K562 (cell line): ENCODE results near the gene ZNF529. TPM values are rescaled to one million over a fixed set of nuclear protein-coding genes. Genes with fewer than 3 reads are reported as not detected.

ENCODE experiments used
- ATAC-seq: fragments of 200-7000 bp; cut with Tn5 transposase; 3 replicates; pipeline ENCODE4 v1.9.1; 2020; ENCODE audit warnings: moderate library complexity
- BruUV-seq: library from RNA; stranded (reverse); fragments of 400-500 nt; replicated peaks from 2 replicates; lab custom pipeline; 2021; lab: Mats Ljungman, UMichigan
- CTCF ChIA-PET: fragments of 300-600 bp; formaldehyde crosslinking; extraction: SDS; loops from one replicate; lab custom pipeline; 2021; ENCODE audit warnings: low intra/inter-chr PET ratio; lab: Yijun Ruan, JAX
- POLR2A ChIA-PET: fragments of 300-600, 350-650 bp; sonication (Branson Sonifier 250); formaldehyde crosslinking; extraction: SDS; loops from one replicate; lab custom pipeline; 2021; ENCODE audit warnings: antibody characterized with exemption, inconsistent platforms; lab: Yijun Ruan, JAX
- DNase-seq, 4 experiments: peaks; one replicate each; pipeline versions ENCODE4 v3.0.0 to v3.0.0-alpha.2; 2011 to 2018; ENCODE audit warnings: low spot score in 3 of 4, mixed read lengths in 3 of 4; ENCODE audit errors: extremely low read depth in 1 of 4
- FAIRE-seq: peaks from 2 replicates; lab custom pipeline; 2011; peaks lifted over from hg19 to GRCh38; lab: Jason Lieb, UNC
- H2AFZ ChIP-seq: 2 replicates; pipeline ENCODE4 v1.6.0; 2011; ENCODE audit warnings: low read depth, low read length, control low read depth, inconsistent platforms
- H3K27ac ChIP-seq: fragments of 200-600 bp; 3 replicates; pipeline ENCODE4 v1.8.0; 2011; ENCODE audit warnings: low read depth, mild to moderate bottlenecking, control low read depth, inconsistent platforms, low read length, moderate library complexity, mixed read lengths; ENCODE audit errors: extremely low read depth
- H3K27me3 ChIP-seq, 2 experiments: fragments of 300-600 bp in 1 of 2; 2 replicates in 1 of 2; 3 replicates in 1 of 2; pipeline versions ENCODE4 v1.6.0 to v1.8.0; 2011; ENCODE audit warnings: inconsistent platforms in 2 of 2, low read length in 2 of 2, mild to moderate bottlenecking in 1 of 2, mixed read lengths in 1 of 2, moderate library complexity in 1 of 2; ENCODE audit not compliant: control insufficient read depth in 2 of 2, insufficient read depth in 2 of 2
- H3K36me3 ChIP-seq: fragments of 300-600 bp; 3 replicates; pipeline ENCODE4 v1.8.0; 2011; ENCODE audit warnings: mild to moderate bottlenecking, low read length, inconsistent platforms; ENCODE audit not compliant: control insufficient read depth, insufficient read depth
- H3K4me1 ChIP-seq, 2 experiments: fragments of 200-600 bp in 1 of 2; replicated peaks in 1 of 2; 2 replicates in 1 of 2; 3 replicates in 1 of 2; pipeline versions ENCODE4 v1.5.1 to v1.8.0; 2011; ENCODE audit warnings: inconsistent platforms in 2 of 2, low read length in 2 of 2, mild to moderate bottlenecking in 1 of 2, mixed read lengths in 1 of 2, moderate library complexity in 1 of 2; ENCODE audit not compliant: control insufficient read depth in 2 of 2, insufficient read depth in 2 of 2
- H3K4me2 ChIP-seq: 2 replicates; pipeline ENCODE4 v1.6.1; 2011; ENCODE audit warnings: low read length, control low read depth, inconsistent platforms, mixed read lengths; ENCODE audit not compliant: insufficient read depth
- H3K4me3 ChIP-seq: fragments of 200-600 bp; sonication (generic), shearing (Covaris generic); 2 replicates; pipeline ENCODE4 v1.5.1; 2016; ENCODE audit warnings: control low read depth, inconsistent platforms
- H3K79me2 ChIP-seq: fragments of 200-600 bp; 3 replicates; pipeline ENCODE4 v1.8.0; 2011; ENCODE audit warnings: low read length, inconsistent platforms; ENCODE audit not compliant: control insufficient read depth, insufficient read depth
- H3K9ac ChIP-seq, 2 experiments: 2 replicates each; pipeline versions ENCODE4 v1.6.0 to v1.6.1; 2011; ENCODE audit warnings: low read depth in 2 of 2, low read length in 2 of 2, control low read depth in 1 of 2, inconsistent platforms in 1 of 2, mild to moderate bottlenecking in 1 of 2, mixed read lengths in 1 of 2; ENCODE audit not compliant: insufficient read depth in 1 of 2
- H3K9me1 ChIP-seq: one replicate; pipeline ENCODE4 v1.6.0; 2011; ENCODE audit warnings: inconsistent platforms, mild to moderate bottlenecking, low read length, moderate library complexity; ENCODE audit not compliant: control insufficient read depth, insufficient read depth
- H3K9me3 ChIP-seq: replicated peaks from 2 replicates; pipeline ENCODE4 v1.5.1; 2011; ENCODE audit warnings: low read depth, low read length, inconsistent platforms; ENCODE audit not compliant: control insufficient read depth, insufficient read depth
- H4K20me1 ChIP-seq: replicated peaks from 2 replicates; pipeline ENCODE4 v1.6.1; 2011; ENCODE audit warnings: low read length, inconsistent platforms, mixed read lengths; ENCODE audit not compliant: control insufficient read depth, insufficient read depth
- FOXJ2 ChIP-seq: fragments of 200-800 bp; sonication (Bioruptor generic); IDR thresholded peaks from 2 replicates; pipeline ENCODE4 v1.6.1; 2016; ENCODE audit warnings: missing genetic modification characterization, missing compliant biosample characterization
- HDAC6 ChIP-seq: IDR thresholded peaks from 2 replicates; pipeline ENCODE4 v1.6.1; 2012; ENCODE audit warnings: low read depth, mild to moderate bottlenecking, control low read depth, inconsistent platforms, low read length, moderate library complexity
- KAT8 ChIP-seq: fragments of 450-650 bp; IDR thresholded peaks from 2 replicates; pipeline ENCODE4 v1.6.1; 2016; ENCODE audit warnings: low read depth, mild to moderate bottlenecking
- LARP7 ChIP-seq: fragments of 450-650 bp; IDR thresholded peaks from 2 replicates; pipeline ENCODE4 v1.6.1; 2016
- NCOA6 ChIP-seq: fragments of 450-650 bp; IDR thresholded peaks from 2 replicates; pipeline ENCODE4 v1.6.1; 2017; ENCODE audit warnings: mild to moderate bottlenecking
- NR3C1 ChIP-seq: sonication (generic); formaldehyde crosslinking; IDR thresholded peaks from 2 replicates; pipeline ENCODE4 v1.8.1; 2022; ENCODE audit warnings: missing genetic modification reagents
- NUFIP1 ChIP-seq: fragments of 450-650 bp; IDR thresholded peaks from 2 replicates; pipeline ENCODE4 v1.6.1; 2018; ENCODE audit not compliant: partially characterized antibody
- SFPQ ChIP-seq: fragments of 200-400 bp; formaldehyde crosslinking; IDR thresholded peaks from 2 replicates; pipeline ENCODE4 v1.6.1; 2017; ENCODE audit warnings: mild to moderate bottlenecking, low read depth, low read length, moderate library complexity
- ZNF57 ChIP-seq: fragments of 450-650 bp; formaldehyde crosslinking; IDR thresholded peaks from 2 replicates; pipeline ENCODE4 v1.4.0; 2020; ENCODE audit warnings: mild to moderate bottlenecking, moderate library complexity
- ZNF586 ChIP-seq: fragments of 450-650 bp; formaldehyde crosslinking; conservative IDR thresholded peaks from 2 replicates; pipeline ENCODE4 v1.4.0; 2020; ENCODE audit warnings: mild to moderate bottlenecking, moderate library complexity
- WGBS: fragments of 100-300 bp; shearing (Covaris generic); methylation state at CpG from one replicate; pipeline ENCODE4 v1.1.6; 2016; ENCODE audit warnings: low coverage, mixed read lengths; ENCODE audit not compliant: insufficient coverage; ENCODE audit errors: missing lambda C conversion rate; 5-methylcytosine and 5-hydroxymethylcytosine counted together
- in situ Hi-C: fragments of 300-500 bp; cut with MboI; formaldehyde crosslinking; loops from 4 replicates; pipeline ENCODE4 v1.15.0; 2018; ENCODE audit warnings: inconsistent platforms, mixed read lengths
- intact Hi-C: fragments of 100-400 bp; cut with micrococcal nuclease; formaldehyde crosslinking; loops from 2 replicates; pipeline ENCODE4 v1.14.2; 2022
- polyA plus RNA-seq, 8 experiments: library from polyadenylated mRNA; depleted of rRNA in 4 of 8; stranded (reverse) in 5 of 8; unstranded in 3 of 8; fragments of >200 nt; fragmentation: Nextera tagmentation in 2 of 8; fragmentation: Illumina TruSeq in 1 of 8; extraction: Ambion mirVana in 2 of 8; extraction: Trizol in 1 of 8; gene quantifications; 2 replicates each; pipeline versions ENCODE4 v1.2.1 to v1.2.3, GENCODE V29; 2011 to 2014; ENCODE audit warnings: inconsistent platforms in 1 of 8, missing spikeins in 1 of 8
- total RNA-seq, 7 experiments: library from RNA; depleted of rRNA in 6 of 7; stranded (reverse); fragments of >200 nt in 6 of 7; fragmentation: Illumina TruSeq in 2 of 7; extraction: Trizol in 2 of 7; gene quantifications; 2 replicates each; pipeline versions ENCODE4 v1.2.1 to v1.2.3, GENCODE V29; 2011 to 2021; ENCODE audit warnings: low replicate concordance in 1 of 7
- TF ChIP-seq, protein P1 (sequence below): fragments of 250-450 bp; sonication (Bioruptor Pico); IDR thresholded peaks from 2 replicates; pipeline ENCODE4 v1.4.0; 2020; ENCODE audit warnings: mild to moderate bottlenecking

The ZNF529 gene
- total and polyA plus RNA-seq, 9 of the 15 experiments (the other 6 are each of a cell fraction or from before 2014, with no cell fraction given), result 2.4 to 12.6 (median 6.3) TPM

- intact Hi-C loops, result no loop called here
- Histone ChIP-seq H2AFZ (no peak overlapping the region), H3K79me2 (no peaks in the 10 kb centered on the region), H3K4me1 (no peaks in the 10 kb centered on the region; a peak in 2 of 5 replicates), H4K20me1 (no peaks in the 10 kb centered on the region), H3K9me3 (no peaks in the 10 kb centered on the region; the same call in 1 of the 2 replicates), H3K9me1 (no peaks in the 10 kb centered on the region), H3K27ac (no peak overlapping the region), H3K27me3 (no peaks in the 10 kb centered on the region; a peak in 1 of 5 replicates)
- CTCF ChIA-PET, result no interaction called here
- DNase-seq (no peak), FAIRE-seq (no peak), ATAC-seq (no peak)
- 0% methylated on average over 3 of the region's 5 CpGs for WGBS
- TF ChIP-seq KAT8, result no peak
- no peak for TF ChIP-seq ZNF57 (CRISPR knock-in tag)
- TF ChIP-seq, protein P1, sequence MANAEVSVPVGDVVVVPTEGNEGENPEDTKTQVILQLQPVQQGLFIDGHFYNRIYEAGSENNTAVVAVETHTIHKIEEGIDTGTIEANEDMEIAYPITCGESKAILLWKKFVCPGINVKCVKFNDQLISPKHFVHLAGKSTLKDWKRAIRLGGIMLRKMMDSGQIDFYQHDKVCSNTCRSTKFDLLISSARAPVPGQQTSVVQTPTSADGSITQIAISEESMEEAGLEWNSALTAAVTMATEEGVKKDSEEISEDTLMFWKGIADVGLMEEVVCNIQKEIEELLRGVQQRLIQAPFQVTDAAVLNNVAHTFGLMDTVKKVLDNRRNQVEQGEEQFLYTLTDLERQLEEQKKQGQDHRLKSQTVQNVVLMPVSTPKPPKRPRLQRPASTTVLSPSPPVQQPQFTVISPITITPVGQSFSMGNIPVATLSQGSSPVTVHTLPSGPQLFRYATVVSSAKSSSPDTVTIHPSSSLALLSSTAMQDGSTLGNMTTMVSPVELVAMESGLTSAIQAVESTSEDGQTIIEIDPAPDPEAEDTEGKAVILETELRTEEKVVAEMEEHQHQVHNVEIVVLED (CRISPR knock-in tag), result no peak
- no peak for TF ChIP-seq NCOA6
- TF ChIP-seq LARP7, result no peak
- no peak for TF ChIP-seq HDAC6
- TF ChIP-seq SFPQ, result no peak
- TF ChIP-seq NR3C1 (CRISPR knock-in tag), result no peak
- TF ChIP-seq ZNF586 (CRISPR knock-in tag), result no peak
- no peak for TF ChIP-seq FOXJ2 (tag)
- no peak for TF ChIP-seq NUFIP1
- TF ChIP-seq, all 486 proteins: peak for 0
- Histone ChIP-seq H3K4me2 (no peak overlapping the region), H3K9ac (no peak overlapping the region), H3K36me3 (no peaks in the 10 kb centered on the region), H3K4me3 (no peak overlapping the region)
- POLR2A ChIA-PET, result no interaction called here
- BruUV-seq, result no TSS peak
- in situ Hi-C loops, result no loop called here
These were observed 71.1 kb downstream of the ZNF529 start for GRCh38 chr19:36501973-36502372.
